ENCODE data around the gene KLKB1. TPM values are rescaled to one million over a fixed set of nuclear protein-coding genes. Genes with fewer than 3 reads are reported as not detected.

The KLKB1 gene
- total RNA-seq, 3 donors from 2014 or later (not counting 1 experiment from before 2014, with no cell fraction given) = 0.95 to 3.1 (median 1.6) TPM

Other genes with a start within 250 kb of the KLKB1 start
- 1 to 10 TPM; 4.9 to 9.5 (median 8.3) TPM for gene TLR3, start 158.4 kb upstream of the KLKB1 start, total RNA-seq
- gene FAM149A, start 122.8 kb upstream of the KLKB1 start, total RNA-seq = under 1 TPM in 1 of 3 donors, not detected in 2; 0.33 TPM
- gene CYP4V2, start 35.9 kb upstream of the KLKB1 start, total RNA-seq = 10 to 100 TPM; 27.9 to 32.5 (median 31.7) TPM
- 1 to 10 TPM in 1 of 3 donors, under 1 TPM in 1, not detected in 1; 0.68 to 1.1 TPM for gene F11, start 38.7 kb downstream of the KLKB1 start, total RNA-seq

All from natural killer cell (primary cell).